Bronchial epithelial cell (primary cell): Measurements from ENCODE around the gene CXXC4. TPM values are rescaled to one million over a fixed set of nuclear protein-coding genes. Genes with fewer than 3 reads are reported as not detected.

Experiments used
- DNase-seq: peaks from one replicate; pipeline ENCODE4 v3.0.0-alpha.2; 2010; ENCODE audit warnings: low read depth
- FAIRE-seq: peaks from 2 replicates; lab custom pipeline; 2011; peaks lifted over from hg19 to GRCh38; lab: Jason Lieb, UNC
- H3K27me3 ChIP-seq: 2 replicates; pipeline ENCODE4 v1.5.1; 2011; ENCODE audit warnings: low read length; ENCODE audit not compliant: control insufficient read depth, insufficient read depth
- H3K36me3 ChIP-seq: 2 replicates; pipeline ENCODE4 v1.5.1; 2011; ENCODE audit warnings: low read length; ENCODE audit not compliant: control insufficient read depth, insufficient read depth
- H3K4me3 ChIP-seq: 2 replicates; pipeline ENCODE4 v1.5.1; 2011; ENCODE audit warnings: mild to moderate bottlenecking, low read depth, low read length, control low read depth
- total RNA-seq: library from RNA; depleted of rRNA; stranded (reverse); fragments of >200 nt; gene quantifications from 2 replicates; pipeline ENCODE4 v1.2.1, GENCODE V29; 2014
- TF ChIP-seq, protein P1 (sequence below): IDR thresholded peaks from 2 replicates; pipeline ENCODE4 v1.5.1; 2011; ENCODE audit warnings: mild to moderate bottlenecking, moderate library complexity, low read length, control low read depth, inconsistent platforms; ENCODE audit not compliant: insufficient read depth, severe bottlenecking

CXXC4 gene
- total RNA-seq, 1 donor from 2014 or later = under 0.01 TPM

DNA sequence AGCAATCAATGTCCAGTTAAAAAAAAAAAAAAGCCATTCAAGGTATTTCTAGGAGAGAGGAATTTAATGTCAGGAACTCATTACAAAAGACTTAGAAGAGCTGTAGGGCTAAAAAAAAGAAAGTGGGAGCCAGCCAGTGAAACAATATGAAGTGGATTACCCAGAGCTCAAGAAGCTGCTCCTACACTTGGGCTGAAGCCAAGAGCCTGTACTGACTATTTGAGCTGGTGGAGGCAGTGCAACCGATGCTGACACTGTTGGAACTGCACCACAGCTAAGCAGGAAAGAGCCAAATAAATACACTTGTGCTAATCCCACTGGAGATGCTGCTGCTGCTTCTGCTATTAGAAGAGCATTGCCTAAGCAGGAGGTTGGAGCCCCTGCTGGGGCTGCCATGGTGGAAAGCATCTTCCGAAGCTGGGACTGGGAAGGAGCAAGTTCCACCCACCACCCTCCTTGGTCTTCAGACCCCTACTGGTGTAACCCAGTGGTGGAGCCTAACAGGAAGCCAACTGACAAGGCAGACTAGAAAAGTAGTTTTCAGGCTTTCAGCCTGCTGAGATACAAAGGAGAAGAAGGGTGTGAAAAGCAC lies 65.4 kb downstream of the CXXC4 start:
- Histone ChIP-seq H3K27me3 (no peaks in the 10 kb centered on the region), H3K36me3 (no peaks in the 10 kb centered on the region), H3K4me3 (no peak overlapping the region)
- FAIRE-seq (no peak), DNase-seq (no peak)
- TF ChIP-seq, protein P1, sequence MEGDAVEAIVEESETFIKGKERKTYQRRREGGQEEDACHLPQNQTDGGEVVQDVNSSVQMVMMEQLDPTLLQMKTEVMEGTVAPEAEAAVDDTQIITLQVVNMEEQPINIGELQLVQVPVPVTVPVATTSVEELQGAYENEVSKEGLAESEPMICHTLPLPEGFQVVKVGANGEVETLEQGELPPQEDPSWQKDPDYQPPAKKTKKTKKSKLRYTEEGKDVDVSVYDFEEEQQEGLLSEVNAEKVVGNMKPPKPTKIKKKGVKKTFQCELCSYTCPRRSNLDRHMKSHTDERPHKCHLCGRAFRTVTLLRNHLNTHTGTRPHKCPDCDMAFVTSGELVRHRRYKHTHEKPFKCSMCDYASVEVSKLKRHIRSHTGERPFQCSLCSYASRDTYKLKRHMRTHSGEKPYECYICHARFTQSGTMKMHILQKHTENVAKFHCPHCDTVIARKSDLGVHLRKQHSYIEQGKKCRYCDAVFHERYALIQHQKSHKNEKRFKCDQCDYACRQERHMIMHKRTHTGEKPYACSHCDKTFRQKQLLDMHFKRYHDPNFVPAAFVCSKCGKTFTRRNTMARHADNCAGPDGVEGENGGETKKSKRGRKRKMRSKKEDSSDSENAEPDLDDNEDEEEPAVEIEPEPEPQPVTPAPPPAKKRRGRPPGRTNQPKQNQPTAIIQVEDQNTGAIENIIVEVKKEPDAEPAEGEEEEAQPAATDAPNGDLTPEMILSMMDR = no peak

DNA sequence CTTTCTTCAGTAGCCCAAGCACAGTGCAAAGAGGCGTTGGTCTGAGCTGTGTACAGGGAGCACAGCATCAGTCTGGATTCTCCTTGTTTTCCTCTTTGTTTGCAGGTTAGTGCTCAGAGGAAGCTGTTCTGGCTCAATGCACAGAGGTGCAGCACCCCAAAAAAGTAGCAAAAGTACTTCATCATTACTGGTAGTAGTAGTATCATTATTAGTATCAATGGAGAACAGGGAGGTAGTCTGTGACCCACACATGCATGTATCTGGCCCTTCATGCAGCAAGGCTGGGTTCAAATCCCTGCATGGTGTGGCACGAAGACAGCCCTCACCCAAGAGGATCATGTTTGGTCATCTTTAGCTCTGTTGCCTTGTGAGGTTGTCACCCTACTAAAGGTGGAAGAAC lies 68.7 kb downstream of the CXXC4 start:
- TF ChIP-seq, protein P1 = no peak
- no peaks in the 10 kb centered on the region for H3K27me3 ChIP-seq
- FAIRE-seq = no peak
- no peak overlapping the region for H3K4me3 ChIP-seq
- H3K36me3 ChIP-seq = no peaks in the 10 kb centered on the region
- no peak for DNase-seq

DNA sequence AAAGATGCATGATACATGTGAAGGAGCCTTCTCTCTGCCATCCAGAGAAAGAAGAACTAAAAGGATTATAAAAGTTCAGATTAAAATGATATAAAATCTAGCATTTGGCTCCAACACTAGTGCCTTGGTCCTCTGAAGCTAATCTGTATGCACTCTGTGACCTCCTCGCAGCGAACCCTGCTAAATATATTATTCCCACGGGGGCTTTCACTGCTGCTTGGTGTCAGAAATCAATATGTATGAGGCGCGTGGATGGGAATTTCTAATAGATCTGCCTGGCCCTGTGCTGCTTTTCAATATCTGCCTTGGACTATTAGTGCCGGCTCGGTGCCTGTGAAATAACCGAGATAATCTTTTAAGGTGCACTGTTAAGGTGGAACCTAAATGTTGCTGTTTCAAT lies 69.7 kb downstream of the CXXC4 start:
- H3K36me3 ChIP-seq = no peaks in the 10 kb centered on the region
- TF ChIP-seq, protein P1 = no peak
- DNase-seq (no peak), FAIRE-seq (no peak)
- H3K4me3 ChIP-seq = no peak overlapping the region
- no peaks in the 10 kb centered on the region for H3K27me3 ChIP-seq

DNA sequence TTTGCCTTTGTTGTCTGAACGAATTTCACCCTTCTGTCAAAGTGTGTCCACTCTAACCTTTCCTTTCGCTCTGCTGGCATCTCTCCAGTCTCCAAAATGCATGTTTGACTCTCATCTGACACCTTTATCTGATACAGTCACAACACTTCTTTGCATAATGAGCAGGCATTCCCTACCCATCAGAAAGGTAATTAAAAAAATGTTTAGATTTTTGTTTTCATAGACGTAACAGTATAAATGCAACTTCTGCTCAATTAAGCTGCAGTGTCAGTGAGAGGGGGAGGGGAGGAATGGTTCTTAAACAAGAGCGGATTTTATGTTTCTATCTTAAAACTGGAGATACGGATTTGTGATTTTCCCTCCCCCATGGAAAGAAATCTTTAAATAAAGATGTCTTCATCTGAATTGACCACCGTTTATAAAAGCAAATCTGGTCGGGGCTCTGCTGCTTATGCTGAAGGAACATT lies 70.2 kb downstream of the CXXC4 start:
- Histone ChIP-seq H3K36me3 (no peaks in the 10 kb centered on the region), H3K27me3 (no peaks in the 10 kb centered on the region), H3K4me3 (no peak overlapping the region)
- TF ChIP-seq, protein P1 = no peak
- no peak for DNase-seq
- no peak for FAIRE-seq

DNA sequence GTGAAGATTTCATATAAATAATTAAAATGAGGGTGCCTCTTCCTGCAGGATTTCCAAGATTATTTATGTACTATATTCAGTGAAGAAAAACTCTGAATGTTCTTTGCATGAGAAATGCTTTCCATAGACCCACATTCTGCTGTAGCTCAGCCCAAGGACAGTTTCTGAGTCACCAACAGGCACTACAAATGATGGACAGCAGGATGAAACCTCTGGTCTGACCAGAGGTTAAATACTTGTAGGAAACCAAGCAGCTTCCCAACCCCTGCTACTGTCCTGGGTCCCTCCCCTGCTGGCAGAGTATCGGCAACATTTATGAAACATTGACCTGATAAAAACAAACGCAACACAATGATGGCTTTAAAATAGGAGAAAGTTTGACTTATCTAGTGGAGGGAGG lies 73.1 kb downstream of the CXXC4 start:
- DNase-seq (no peak), FAIRE-seq (no peak)
- Histone ChIP-seq H3K27me3 (no peaks in the 10 kb centered on the region), H3K4me3 (no peak overlapping the region), H3K36me3 (no peaks in the 10 kb centered on the region)
- TF ChIP-seq, protein P1 = no peak

DNA sequence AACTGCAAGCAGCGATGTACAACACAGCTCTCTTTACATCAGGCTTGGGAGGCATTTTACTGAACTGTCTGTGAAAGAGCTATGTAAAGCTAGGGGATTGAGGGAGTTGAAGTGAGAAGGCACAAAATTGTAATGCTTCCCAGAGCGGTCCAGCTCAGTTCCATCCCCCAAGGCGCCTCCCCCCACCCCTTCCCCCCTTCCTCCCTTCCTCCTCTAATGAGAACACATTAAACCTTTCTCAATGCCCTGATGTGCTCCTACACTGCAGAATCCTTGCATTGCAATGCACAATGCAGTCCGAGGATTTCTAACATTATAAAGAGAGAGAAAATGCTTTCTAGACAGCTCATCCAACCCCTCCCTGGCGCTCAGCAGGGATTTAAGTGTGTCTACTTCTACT lies 73.9 kb downstream of the CXXC4 start:
- TF ChIP-seq, protein P1 = no peak
- FAIRE-seq (no peak), DNase-seq (no peak)
- no peaks in the 10 kb centered on the region for H3K36me3 ChIP-seq
- no peak overlapping the region for H3K4me3 ChIP-seq
- no peaks in the 10 kb centered on the region for H3K27me3 ChIP-seq
